Coronary artery (tissue), 2 donors: ENCODE results near the gene ARL15.

ENCODE experiments used
- DNase-seq: peaks from one replicate; pipeline ENCODE4 v3.0.0-alpha.2; 2017; ENCODE audit warnings: low spot score
- H3K27ac ChIP-seq, 2 donors: fragments of 200-600 bp; sonication (generic); one replicate each; pipeline ENCODE4 v1.5.1; 2016 to 2019
- H3K4me3 ChIP-seq: fragments of 200-600 bp; sonication (generic); 2 replicates; pipeline ENCODE4 v1.5.1; 2016; ENCODE audit warnings: mild to moderate bottlenecking, moderate library complexity
- CTCF ChIP-seq: fragments of 200-600 bp; sonication (generic); IDR thresholded peaks from one replicate; pipeline ENCODE4 v1.5.1; 2019; ENCODE audit warnings: antibody characterized with exemption

Gene ARL15

GRCh38 chr5:54083245-54083644, 227.1 kb downstream of the ARL15 start:
- DNase-seq: no peak
- no peak for TF ChIP-seq CTCF
- H3K27ac ChIP-seq: no peak overlapping the region
- H3K4me3 ChIP-seq: no peak overlapping the region

- no peak overlapping the region for H3K27ac ChIP-seq
- TF ChIP-seq CTCF: no peak
- no peak overlapping the region for H3K4me3 ChIP-seq
- no peak for DNase-seq
Observed at GRCh38 chr5:54081415-54081814, 229.0 kb downstream of the ARL15 start.

- no peak overlapping the region for H3K27ac ChIP-seq
- no peak for DNase-seq
- no peak overlapping the region for H3K4me3 ChIP-seq
- no peak for TF ChIP-seq CTCF
Observed at GRCh38 chr5:54080831-54081230, 229.5 kb downstream of the ARL15 start.

GRCh38 chr5:54073735-54074134, 236.6 kb downstream of the ARL15 start:
- no peak for TF ChIP-seq CTCF
- no peak for DNase-seq
- Histone ChIP-seq H3K27ac (no peak overlapping the region), H3K4me3 (no peak overlapping the region)

- DNase-seq: no peak
- Histone ChIP-seq H3K4me3 (no peak overlapping the region), H3K27ac (no peak overlapping the region)
- TF ChIP-seq CTCF: no peak
Observed at GRCh38 chr5:54073131-54073530, 237.2 kb downstream of the ARL15 start.

- TF ChIP-seq CTCF: no peak
- DNase-seq: no peak
- Histone ChIP-seq H3K27ac (no peak overlapping the region), H3K4me3 (no peak overlapping the region)
Observed at GRCh38 chr5:54066433-54066832, 243.9 kb downstream of the ARL15 start.

GRCh38 chr5:54063817-54064216, 246.6 kb downstream of the ARL15 start:
- TF ChIP-seq CTCF: no peak
- Histone ChIP-seq H3K4me3 (no peak overlapping the region), H3K27ac (no peak overlapping the region)
- no peak for DNase-seq
